ENCODE results near the gene LYZL1.
"Not testable (repeated sequence)": the region's sequence is repeated elsewhere in the genome, so short reads cannot be mapped to it uniquely, and the experiment has no call there.

LYZL1 gene

GRCh38 chr10:29310463-29310862 is 21.6 kb downstream of the LYZL1 start:
- DNase-seq, result not testable (repeated sequence)

GRCh38 chr10:29313071-29313470 is 24.2 kb downstream of the LYZL1 start:
- DNase-seq, result no peak

GRCh38 chr10:29314726-29315125 is 25.9 kb downstream of the LYZL1 start:
- no peak for DNase-seq

GRCh38 chr10:29315814-29316213 is 26.9 kb downstream of the LYZL1 start:
- no peak for DNase-seq

- DNase-seq, result no peak
Observed at GRCh38 chr10:29316308-29317026, 27.6 kb downstream of the LYZL1 start.

- no peak for DNase-seq
Observed at GRCh38 chr10:29317027-29317420, 28.2 kb downstream of the LYZL1 start.

- no peak for DNase-seq
Observed at GRCh38 chr10:29317423-29318021, 28.7 kb downstream of the LYZL1 start.

GRCh38 chr10:29318141-29319071 is 29.5 kb downstream of the LYZL1 start:
- not testable (repeated sequence) for DNase-seq

GRCh38 chr10:29319205-29319781 is 30.4 kb downstream of the LYZL1 start:
- no peak for DNase-seq

- DNase-seq, result not testable (repeated sequence)
Observed at GRCh38 chr10:29320680-29321121, 31.8 kb downstream of the LYZL1 start.

GRCh38 chr10:29321656-29322055 is 32.8 kb downstream of the LYZL1 start:
- DNase-seq, result no peak

- no peak for DNase-seq
Observed at GRCh38 chr10:29322918-29323317, 34.0 kb downstream of the LYZL1 start.

- no peak for DNase-seq
Observed at GRCh38 chr10:29323367-29323766, 34.5 kb downstream of the LYZL1 start.

- DNase-seq, result no peak
Observed at GRCh38 chr10:29324220-29324841, 35.5 kb downstream of the LYZL1 start.

GRCh38 chr10:29326299-29326698 is 37.4 kb downstream of the LYZL1 start:
- no peak for DNase-seq

GRCh38 chr10:29326886-29327745 is 38.2 kb downstream of the LYZL1 start:
- no peak for DNase-seq

- no peak for DNase-seq
Observed at GRCh38 chr10:29327746-29328102, 38.9 kb downstream of the LYZL1 start.

GRCh38 chr10:29328983-29329382 is 40.1 kb downstream of the LYZL1 start:
- no peak for DNase-seq

- DNase-seq, result no peak
Observed at GRCh38 chr10:29329420-29329819, 40.5 kb downstream of the LYZL1 start.

GRCh38 chr10:29332061-29332760 is 43.3 kb downstream of the LYZL1 start:
- no peak for DNase-seq

- no peak for DNase-seq
Observed at GRCh38 chr10:29332761-29333148, 43.9 kb downstream of the LYZL1 start.
